ENCODE measurements around the gene GLRX5.

GLRX5 gene

DNA sequence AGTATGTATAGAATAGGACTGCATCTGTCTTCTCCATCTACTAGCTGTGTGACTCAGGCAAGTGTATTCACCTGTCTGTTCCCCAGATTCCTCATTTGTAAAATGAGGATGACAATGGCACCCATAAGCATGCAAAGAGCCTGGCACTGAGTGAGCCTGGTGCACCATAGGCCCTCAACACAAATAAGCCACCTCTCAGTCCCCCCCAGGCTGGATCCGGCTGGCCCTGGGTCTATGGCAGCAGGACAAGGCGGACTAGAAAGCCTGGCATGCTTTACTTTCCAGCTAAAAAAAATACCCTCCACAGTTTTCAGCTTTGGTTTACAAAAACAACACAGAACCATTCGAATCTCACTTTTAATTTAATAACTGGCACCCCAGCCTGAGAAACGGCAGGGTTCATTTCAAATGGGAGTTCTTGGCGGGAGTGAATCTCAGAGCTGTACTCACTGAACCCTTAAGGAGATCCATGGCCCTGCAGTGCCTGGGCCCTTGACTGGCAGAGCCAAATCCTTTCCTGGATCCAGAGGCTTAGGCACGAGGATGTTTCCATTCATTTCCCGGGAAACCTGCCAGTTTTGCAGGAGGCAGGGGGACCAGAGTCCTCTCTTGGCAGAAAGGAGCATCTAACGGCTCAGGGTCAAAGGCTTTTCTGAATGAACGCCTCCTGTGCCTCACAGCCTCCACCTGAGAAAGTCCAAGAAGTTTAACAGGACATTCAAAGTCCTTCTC, 36.1 kb upstream of the GLRX5 start:
- no peaks in the 10 kb centered on the region for H3K9me3 ChIP-seq (ENCODE audit: severe bottlenecking)
- no peaks in the 10 kb centered on the region for H3K27me3 ChIP-seq (ENCODE audit: insufficient read depth, poor library complexity, severe bottlenecking)
- TF ChIP-seq, protein P1, sequence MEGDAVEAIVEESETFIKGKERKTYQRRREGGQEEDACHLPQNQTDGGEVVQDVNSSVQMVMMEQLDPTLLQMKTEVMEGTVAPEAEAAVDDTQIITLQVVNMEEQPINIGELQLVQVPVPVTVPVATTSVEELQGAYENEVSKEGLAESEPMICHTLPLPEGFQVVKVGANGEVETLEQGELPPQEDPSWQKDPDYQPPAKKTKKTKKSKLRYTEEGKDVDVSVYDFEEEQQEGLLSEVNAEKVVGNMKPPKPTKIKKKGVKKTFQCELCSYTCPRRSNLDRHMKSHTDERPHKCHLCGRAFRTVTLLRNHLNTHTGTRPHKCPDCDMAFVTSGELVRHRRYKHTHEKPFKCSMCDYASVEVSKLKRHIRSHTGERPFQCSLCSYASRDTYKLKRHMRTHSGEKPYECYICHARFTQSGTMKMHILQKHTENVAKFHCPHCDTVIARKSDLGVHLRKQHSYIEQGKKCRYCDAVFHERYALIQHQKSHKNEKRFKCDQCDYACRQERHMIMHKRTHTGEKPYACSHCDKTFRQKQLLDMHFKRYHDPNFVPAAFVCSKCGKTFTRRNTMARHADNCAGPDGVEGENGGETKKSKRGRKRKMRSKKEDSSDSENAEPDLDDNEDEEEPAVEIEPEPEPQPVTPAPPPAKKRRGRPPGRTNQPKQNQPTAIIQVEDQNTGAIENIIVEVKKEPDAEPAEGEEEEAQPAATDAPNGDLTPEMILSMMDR (IDR thresholded peaks at IDR 0.05; ENCODE audit: poor library complexity, severe bottlenecking) = no peak
- no peak overlapping the region for H3K27ac ChIP-seq (ENCODE audit: poor library complexity, severe bottlenecking)
- no peak for ATAC-seq (ENCODE audit: low read depth)
- no peak for DNase-seq (ENCODE audit: low spot score)
- H3K4me3 ChIP-seq (ENCODE audit: severe bottlenecking) = no peak overlapping the region
- H3K4me1 ChIP-seq (ENCODE audit: insufficient read depth, poor library complexity, severe bottlenecking) = peaks cover 12% of the 10 kb centered on the region
- peaks cover 3% of the 10 kb centered on the region; the same call in 1 of the 2 replicates for H3K36me3 ChIP-seq (ENCODE audit: low read depth)

DNA sequence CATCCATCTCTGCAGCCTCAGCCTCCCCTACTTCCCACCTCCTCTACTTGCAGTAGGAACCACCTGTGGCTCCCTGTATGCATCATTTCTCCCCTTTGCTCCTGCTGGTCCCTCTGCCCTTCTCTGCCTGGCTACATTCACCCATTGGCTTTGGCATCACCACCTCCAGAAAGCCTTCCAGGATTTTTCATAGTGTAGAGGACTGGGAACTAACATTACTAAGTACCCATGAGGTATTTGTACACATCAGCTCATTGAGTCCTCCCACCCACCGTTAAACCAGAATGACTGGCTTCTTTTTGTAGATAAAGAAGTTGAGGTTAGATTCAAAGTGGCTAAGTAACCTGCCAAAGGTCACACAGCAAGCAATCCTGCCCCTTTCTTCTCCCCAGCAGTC, 35.5 kb upstream of the GLRX5 start:
- TF ChIP-seq, protein P1 (IDR thresholded peaks at IDR 0.05; ENCODE audit: poor library complexity, severe bottlenecking) = no peak
- no peaks in the 10 kb centered on the region for H3K9me3 ChIP-seq (ENCODE audit: severe bottlenecking)
- H3K36me3 ChIP-seq (ENCODE audit: low read depth) = peaks cover 3% of the 10 kb centered on the region; the same call in 1 of the 2 replicates
- H3K4me1 ChIP-seq (ENCODE audit: insufficient read depth, poor library complexity, severe bottlenecking) = peaks cover 12% of the 10 kb centered on the region
- no peak overlapping the region for H3K27ac ChIP-seq (ENCODE audit: poor library complexity, severe bottlenecking)
- ATAC-seq (ENCODE audit: low read depth) (no peak), DNase-seq (ENCODE audit: low spot score) (no peak)
- H3K27me3 ChIP-seq (ENCODE audit: insufficient read depth, poor library complexity, severe bottlenecking) = no peaks in the 10 kb centered on the region
- no peak overlapping the region for H3K4me3 ChIP-seq (ENCODE audit: severe bottlenecking)

DNA sequence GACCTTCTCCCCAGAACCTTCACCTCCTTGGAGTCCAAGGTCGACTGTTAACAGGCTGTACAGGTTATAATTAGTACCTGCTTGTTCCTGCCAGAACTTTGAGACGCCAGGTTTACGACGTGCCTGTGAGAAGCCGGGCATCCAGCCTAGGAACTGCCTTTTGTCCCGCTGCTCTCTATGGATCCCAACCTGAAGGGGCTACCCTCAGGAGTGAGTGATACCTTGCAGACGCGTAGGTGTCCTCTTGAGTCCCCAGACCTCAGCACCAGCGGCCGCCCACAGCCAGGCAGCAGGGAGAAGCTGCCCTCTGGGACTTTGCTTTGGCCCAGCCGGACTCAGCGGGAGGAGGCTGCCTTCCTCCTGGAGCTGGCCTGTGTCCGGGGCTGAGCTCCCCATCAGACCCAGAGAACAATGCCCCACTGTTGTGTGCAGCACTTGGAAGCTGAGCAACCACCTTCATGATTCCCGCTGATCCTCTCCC, 34.6 kb upstream of the GLRX5 start:
- TF ChIP-seq, protein P1 (IDR thresholded peaks at IDR 0.05; ENCODE audit: poor library complexity, severe bottlenecking) = no peak
- H3K36me3 ChIP-seq (ENCODE audit: low read depth) = peaks cover 3% of the 10 kb centered on the region; the same call in 1 of the 2 replicates
- H3K27ac ChIP-seq (ENCODE audit: poor library complexity, severe bottlenecking) = no peak overlapping the region
- DNase-seq (ENCODE audit: low spot score) (no peak), ATAC-seq (ENCODE audit: low read depth) (no peak)
- H3K9me3 ChIP-seq (ENCODE audit: severe bottlenecking) = no peaks in the 10 kb centered on the region
- H3K4me3 ChIP-seq (ENCODE audit: severe bottlenecking) = no peak overlapping the region
- peaks cover 14% of the 10 kb centered on the region for H3K4me1 ChIP-seq (ENCODE audit: insufficient read depth, poor library complexity, severe bottlenecking)
- H3K27me3 ChIP-seq (ENCODE audit: insufficient read depth, poor library complexity, severe bottlenecking) = no peaks in the 10 kb centered on the region

DNA sequence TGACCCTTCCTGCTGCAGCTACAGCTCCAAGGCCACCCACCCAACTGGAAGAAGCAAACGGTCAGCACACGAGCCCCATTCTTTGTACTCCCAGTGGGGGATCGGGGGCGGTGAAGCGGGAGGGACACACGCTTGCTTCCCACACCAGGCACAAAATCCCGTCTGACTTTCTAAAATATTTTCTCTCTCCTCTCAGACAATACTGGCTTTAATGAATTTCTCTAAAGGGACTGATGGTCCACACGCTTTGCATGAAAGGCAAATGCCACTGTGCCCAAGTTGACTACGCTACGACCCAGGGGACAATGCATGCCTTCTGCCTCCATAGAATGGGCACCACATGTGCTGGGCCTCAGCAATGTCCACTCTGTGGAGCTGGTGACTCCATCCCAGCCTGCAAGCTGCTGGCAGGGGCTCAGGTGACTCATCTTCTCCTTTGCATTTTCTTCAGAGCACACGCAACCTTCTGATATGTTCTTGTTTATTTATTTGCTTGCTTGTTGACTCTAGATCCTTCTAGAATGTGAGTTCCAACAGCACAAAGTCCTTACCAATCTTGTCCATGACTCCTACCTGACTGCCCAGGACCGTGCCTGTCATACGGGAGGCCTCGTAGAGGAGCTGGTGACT, 34.0 kb upstream of the GLRX5 start:
- Histone ChIP-seq H3K27ac (ENCODE audit: poor library complexity, severe bottlenecking) (no peak overlapping the region), H3K9me3 (ENCODE audit: severe bottlenecking) (no peaks in the 10 kb centered on the region), H3K27me3 (ENCODE audit: insufficient read depth, poor library complexity, severe bottlenecking) (no peaks in the 10 kb centered on the region), H3K36me3 (ENCODE audit: low read depth) (peaks cover 7% of the 10 kb centered on the region; the same call in 1 of the 2 replicates), H3K4me3 (ENCODE audit: severe bottlenecking) (no peak overlapping the region), H3K4me1 (ENCODE audit: insufficient read depth, poor library complexity, severe bottlenecking) (peaks cover 10% of the 10 kb centered on the region)
- DNase-seq (ENCODE audit: low spot score) (no peak), ATAC-seq (ENCODE audit: low read depth) (peak; percentile 71)
- TF ChIP-seq, protein P1 (IDR thresholded peaks at IDR 0.05; ENCODE audit: poor library complexity, severe bottlenecking) = no peak

Measured in RWPE2 (cell line).